SK-N-MC (cell line): Measurements from ENCODE around the gene ADAMTS5.

Experiments
- DNase-seq: peaks from one replicate; pipeline ENCODE4 v3.0.0-alpha.2; 2011; ENCODE audit warnings: low read depth, low spot score
- H3K27ac ChIP-seq: fragments of 200-600 bp; sonication (generic); 2 replicates; pipeline ENCODE4 v1.5.1; 2016; ENCODE audit warnings: mixed run types
- H3K36me3 ChIP-seq: fragments of 200-600 bp; sonication (generic); 2 replicates; pipeline ENCODE4 v1.6.1; 2017; ENCODE audit warnings: antibody characterized with exemption, low read length, mixed read lengths; ENCODE audit not compliant: insufficient read depth
- H3K4me3 ChIP-seq: fragments of 200-600 bp; sonication (generic); 2 replicates; pipeline ENCODE4 v1.5.1; 2016
- H3K9ac ChIP-seq: fragments of 200-600 bp; sonication (generic); 2 replicates; pipeline ENCODE4 v1.8.0; 2017; ENCODE audit warnings: mixed run types, mixed read lengths; ENCODE audit not compliant: insufficient read length
- H3K9me3 ChIP-seq: fragments of 200-600 bp; sonication (generic); 2 replicates; pipeline ENCODE4 v1.6.1; 2017; ENCODE audit warnings: low read depth, mild to moderate bottlenecking, antibody characterized with exemption, low read length, moderate library complexity, mixed read lengths
- EZH2 ChIP-seq: fragments of 200-600 bp; sonication (generic); IDR thresholded peaks from one replicate; pipeline ENCODE4 v1.6.1; 2017; ENCODE audit warnings: antibody characterized with exemption
- FOXP2 ChIP-seq: optimal IDR thresholded peaks from 2 replicates; pipeline ENCODE3; 2011; ENCODE audit warnings: mild to moderate bottlenecking, moderate library complexity; ENCODE audit not compliant: insufficient read depth; ENCODE audit errors: extremely low read length, control extremely low read depth
- POLR2AphosphoS5 ChIP-seq: IDR thresholded peaks from 2 replicates; pipeline ENCODE4 v1.6.1; 2012; ENCODE audit warnings: mild to moderate bottlenecking, low read depth, low read length, borderline replicate concordance

The ADAMTS5 gene

GRCh38 chr21:26920055-26920454, 46.8 kb downstream of the ADAMTS5 start:
- Histone ChIP-seq H3K27ac (no peak overlapping the region), H3K4me3 (no peak overlapping the region), H3K9ac (no peak overlapping the region), H3K36me3 (no peaks in the 10 kb centered on the region), H3K9me3 (no peaks in the 10 kb centered on the region)
- TF ChIP-seq POLR2AphosphoS5 (no peak), EZH2 (no peak), FOXP2 (no peak)
- DNase-seq, result no peak

GRCh38 chr21:26918323-26919079, 48.4 kb downstream of the ADAMTS5 start:
- no peak overlapping the region for H3K27ac ChIP-seq
- no peaks in the 10 kb centered on the region for H3K36me3 ChIP-seq
- no peaks in the 10 kb centered on the region; the same call in 1 of the 2 replicates for H3K9me3 ChIP-seq
- no peak overlapping the region for H3K4me3 ChIP-seq
- DNase-seq, result no peak
- no peak overlapping the region for H3K9ac ChIP-seq
- no peak for TF ChIP-seq EZH2
- no peak for TF ChIP-seq FOXP2
- TF ChIP-seq POLR2AphosphoS5, result no peak

GRCh38 chr21:26916799-26917198, 50.1 kb downstream of the ADAMTS5 start:
- Histone ChIP-seq H3K36me3 (no peaks in the 10 kb centered on the region), H3K9me3 (no peaks in the 10 kb centered on the region; the same call in 1 of the 2 replicates), H3K27ac (no peak overlapping the region), H3K4me3 (no peak overlapping the region), H3K9ac (no peak overlapping the region)
- DNase-seq, result no peak
- TF ChIP-seq FOXP2, result no peak
- TF ChIP-seq POLR2AphosphoS5, result no peak
- no peak for TF ChIP-seq EZH2

GRCh38 chr21:26914557-26914956, 52.3 kb downstream of the ADAMTS5 start:
- no peak for DNase-seq
- TF ChIP-seq EZH2 (no peak), POLR2AphosphoS5 (no peak), FOXP2 (no peak)
- H3K27ac ChIP-seq, result no peak overlapping the region
- H3K9me3 ChIP-seq, result no peaks in the 10 kb centered on the region; the same call in 1 of the 2 replicates
- H3K4me3 ChIP-seq, result no peak overlapping the region
- H3K9ac ChIP-seq, result no peak overlapping the region
- H3K36me3 ChIP-seq, result no peaks in the 10 kb centered on the region

- H3K27ac ChIP-seq, result no peak overlapping the region
- H3K4me3 ChIP-seq, result no peak overlapping the region
- H3K36me3 ChIP-seq, result no peaks in the 10 kb centered on the region
- H3K9ac ChIP-seq, result no peak overlapping the region
- TF ChIP-seq FOXP2, result no peak
- TF ChIP-seq EZH2, result no peak
- TF ChIP-seq POLR2AphosphoS5, result no peak
- no peaks in the 10 kb centered on the region; the same call in 1 of the 2 replicates for H3K9me3 ChIP-seq
- no peak for DNase-seq
Observed at GRCh38 chr21:26912466-26912865, 54.4 kb downstream of the ADAMTS5 start.

- H3K9me3 ChIP-seq, result no peaks in the 10 kb centered on the region; the same call in 1 of the 2 replicates
- H3K9ac ChIP-seq, result no peak overlapping the region
- TF ChIP-seq POLR2AphosphoS5 (no peak), EZH2 (no peak), FOXP2 (no peak)
- no peak overlapping the region for H3K4me3 ChIP-seq
- H3K27ac ChIP-seq, result no peak overlapping the region
- no peak for DNase-seq
- H3K36me3 ChIP-seq, result no peaks in the 10 kb centered on the region
Observed at GRCh38 chr21:26909972-26910371, 56.9 kb downstream of the ADAMTS5 start.

GRCh38 chr21:26900980-26901379, 65.9 kb downstream of the ADAMTS5 start:
- DNase-seq, result no peak
- Histone ChIP-seq H3K36me3 (no peaks in the 10 kb centered on the region), H3K27ac (no peak overlapping the region), H3K9ac (no peak overlapping the region), H3K9me3 (no peaks in the 10 kb centered on the region), H3K4me3 (no peak overlapping the region)
- no peak for TF ChIP-seq POLR2AphosphoS5
- no peak for TF ChIP-seq EZH2
- no peak for TF ChIP-seq FOXP2

GRCh38 chr21:26892151-26892550, 74.7 kb downstream of the ADAMTS5 start:
- H3K9me3 ChIP-seq, result no peaks in the 10 kb centered on the region

More at GRCh38 chr21:26892151-26892550, 74.7 kb downstream of the ADAMTS5 start:
- H3K4me3 ChIP-seq, result no peak overlapping the region
- no peak for TF ChIP-seq POLR2AphosphoS5
- no peak for TF ChIP-seq EZH2
- TF ChIP-seq FOXP2, result no peak
- no peak overlapping the region for H3K9ac ChIP-seq
- no peaks in the 10 kb centered on the region for H3K36me3 ChIP-seq
- no peak for DNase-seq
- H3K27ac ChIP-seq, result no peak overlapping the region
